GM21515 (cell line): Measurements from ENCODE around the gene CCR9.
A peak's percentile ranks its signal among the peaks of the same experiment; 100 is the strongest.
"Not testable (repeated sequence)": the region's sequence is repeated elsewhere in the genome, so short reads cannot be mapped to it uniquely, and the experiment has no call there.

Source experiments
- ATAC-seq: cut with Tn5 transposase; IDR thresholded peaks from one replicate; pipeline ENCODE4 v1.9.1; 2021; ENCODE audit not compliant: unreplicated experiment

CCR9 gene

GRCh38 chr3:45885979-45886705 is at the start of gene CCR9:
CCR9 (plus strand) TSS chr3:45886543; CDS start chr3:45894934, 8,391 bp downstream.
- ATAC-seq, result no peak

GRCh38 chr3:45838466-45838865 is 47.9 kb upstream of the CCR9 start:
- no peak for ATAC-seq

GRCh38 chr3:45841420-45841756 is 45.0 kb upstream of the CCR9 start:
- peak; percentile 29 for ATAC-seq

- ATAC-seq, result peak; percentile 88
Observed at GRCh38 chr3:45841757-45842491, 44.4 kb upstream of the CCR9 start, which contains the start of gene LZTFL1. LZTFL1 (minus strand) TSS chr3:45842119; CDS start chr3:45841991, 128 bp downstream.

- no peak for ATAC-seq
Observed at GRCh38 chr3:45842851-45843625, 43.3 kb upstream of the CCR9 start.

GRCh38 chr3:45844616-45845015 is 41.7 kb upstream of the CCR9 start:
- ATAC-seq, result no peak

- no peak for ATAC-seq
Observed at GRCh38 chr3:45848392-45848791, 38.0 kb upstream of the CCR9 start.

- peak; percentile 74 for ATAC-seq
Observed at GRCh38 chr3:45852828-45853227, 33.5 kb upstream of the CCR9 start.

GRCh38 chr3:45856323-45856722 is 30.0 kb upstream of the CCR9 start:
- ATAC-seq, result not testable (repeated sequence)

GRCh38 chr3:45857024-45857423 is 29.3 kb upstream of the CCR9 start:
- ATAC-seq, result not testable (repeated sequence)

- ATAC-seq, result no peak
Observed at GRCh38 chr3:45858809-45859543, 27.4 kb upstream of the CCR9 start.

- no peak for ATAC-seq
Observed at GRCh38 chr3:45860481-45860880, 25.9 kb upstream of the CCR9 start.

- ATAC-seq, result peak; percentile 50
Observed at GRCh38 chr3:45861043-45861719, 25.2 kb upstream of the CCR9 start.

GRCh38 chr3:45864760-45865519 is 21.4 kb upstream of the CCR9 start:
- peak; percentile 64 for ATAC-seq

GRCh38 chr3:45865563-45865962 is 20.8 kb upstream of the CCR9 start:
- ATAC-seq, result no peak

- ATAC-seq, result no peak
Observed at GRCh38 chr3:45868213-45868612, 18.1 kb upstream of the CCR9 start.

- ATAC-seq, result no peak
Observed at GRCh38 chr3:45868650-45869049, 17.7 kb upstream of the CCR9 start.

GRCh38 chr3:45869638-45870037 is 16.7 kb upstream of the CCR9 start:
- no peak for ATAC-seq

- no peak for ATAC-seq
Observed at GRCh38 chr3:45870099-45870498, 16.2 kb upstream of the CCR9 start.

- no peak for ATAC-seq
Observed at GRCh38 chr3:45871780-45872179, 14.6 kb upstream of the CCR9 start.
